Measurements from ENCODE around the gene SDF4. TPM values are rescaled to one million over a fixed set of nuclear protein-coding genes. Genes with fewer than 3 reads are reported as not detected.

SDF4 gene
- total RNA-seq, 2 donors from 2014 or later, result 85.9 to 95.6 TPM

GRCh38 chr1:1256956-1257871 is 25.4 kb upstream of the SDF4 start:
- no peaks in the 10 kb centered on the region for H3K9me3 Mint-ChIP-seq
- no peak for TF ChIP-seq CTCF (conservative IDR thresholded peaks at IDR 0.05)
- Histone ChIP-seq H3K4me1 (ENCODE audit: control insufficient read depth, insufficient read depth, low read length) (no peaks in the 10 kb centered on the region), H3K4me3 (ENCODE audit: low read length) (no peak overlapping the region), H3K27ac (ENCODE audit: low read depth, low read length) (no peak overlapping the region), H3K9ac (ENCODE audit: extremely low read depth, low read length, poor library complexity, severe bottlenecking) (no peak overlapping the region), H3K27me3 (ENCODE audit: control insufficient read depth, insufficient read depth, low read length, poor library complexity, severe bottlenecking) (no peaks in the 10 kb centered on the region), H3K9me3 (ENCODE audit: control insufficient read depth, low read length) (no peaks in the 10 kb centered on the region), H3K36me3 (ENCODE audit: control insufficient read depth, insufficient read depth, low read length) (peaks cover 66% of the 10 kb centered on the region)
- no peaks in the 10 kb centered on the region for H3K27me3 Mint-ChIP-seq (ENCODE audit: insufficient read depth)
- H3K36me3 Mint-ChIP-seq (ENCODE audit: low read depth), result peaks cover 65% of the 10 kb centered on the region
- peaks cover 8% of the 10 kb centered on the region for H3K4me1 Mint-ChIP-seq
- H3K27ac Mint-ChIP-seq, result peak overlapping the region; percentile 90
- H3K4me3 Mint-ChIP-seq, result peak overlapping the region; percentile 20
- 92 to 98% methylated on average over 12 to 27 of the region's 31 CpGs for WGBS, 2 experiments (ENCODE audit: insufficient coverage in 1 of 2, insufficient read length in 1 of 2)
- no peak for DNase-seq

GRCh38 chr1:1255611-1256010 is 23.8 kb upstream of the SDF4 start:
- H3K9ac ChIP-seq (ENCODE audit: extremely low read depth, low read length, poor library complexity, severe bottlenecking), result no peak overlapping the region
- Mint-ChIP-seq H3K27me3 (ENCODE audit: insufficient read depth) (no peaks in the 10 kb centered on the region), H3K36me3 (ENCODE audit: low read depth) (peaks cover 61% of the 10 kb centered on the region), H3K4me1 (peaks cover 8% of the 10 kb centered on the region), H3K27ac (peak overlapping the region; percentile 61), H3K9me3 (no peaks in the 10 kb centered on the region), H3K4me3 (no peak overlapping the region)
- peaks cover 56% of the 10 kb centered on the region for H3K36me3 ChIP-seq (ENCODE audit: control insufficient read depth, insufficient read depth, low read length)
- H3K27me3 ChIP-seq (ENCODE audit: control insufficient read depth, insufficient read depth, low read length, poor library complexity, severe bottlenecking), result no peaks in the 10 kb centered on the region
- no peaks in the 10 kb centered on the region for H3K4me1 ChIP-seq (ENCODE audit: control insufficient read depth, insufficient read depth, low read length)
- no peak for DNase-seq
- 91 to 96% methylated on average over 4 to 10 of the region's 10 CpGs for WGBS, 2 experiments (ENCODE audit: insufficient coverage in 1 of 2, insufficient read length in 1 of 2)
- no peak for TF ChIP-seq CTCF (conservative IDR thresholded peaks at IDR 0.05)
- H3K9me3 ChIP-seq (ENCODE audit: control insufficient read depth, low read length), result no peaks in the 10 kb centered on the region
- no peak overlapping the region for H3K27ac ChIP-seq (ENCODE audit: low read depth, low read length)
- H3K4me3 ChIP-seq (ENCODE audit: low read length), result no peak overlapping the region

GRCh38 chr1:1255078-1255477 is 23.3 kb upstream of the SDF4 start:
- no peak for DNase-seq
- H3K9me3 ChIP-seq (ENCODE audit: control insufficient read depth, low read length), result no peaks in the 10 kb centered on the region
- 94 to 96% methylated on average over 19 to 26 of the region's 26 CpGs for WGBS, 2 experiments (ENCODE audit: insufficient coverage in 1 of 2, insufficient read length in 1 of 2)
- H3K9ac ChIP-seq (ENCODE audit: extremely low read depth, low read length, poor library complexity, severe bottlenecking), result no peak overlapping the region
- H3K4me1 ChIP-seq (ENCODE audit: control insufficient read depth, insufficient read depth, low read length), result no peaks in the 10 kb centered on the region
- TF ChIP-seq CTCF (conservative IDR thresholded peaks at IDR 0.05), result no peak
- no peak overlapping the region for H3K27ac ChIP-seq (ENCODE audit: low read depth, low read length)
- peaks cover 61% of the 10 kb centered on the region for H3K36me3 Mint-ChIP-seq (ENCODE audit: low read depth)
- H3K27me3 ChIP-seq (ENCODE audit: control insufficient read depth, insufficient read depth, low read length, poor library complexity, severe bottlenecking), result no peaks in the 10 kb centered on the region
- no peak overlapping the region for H3K27ac Mint-ChIP-seq
- H3K4me3 ChIP-seq (ENCODE audit: low read length), result no peak overlapping the region
- H3K9me3 Mint-ChIP-seq, result no peaks in the 10 kb centered on the region
- no peaks in the 10 kb centered on the region for H3K27me3 Mint-ChIP-seq (ENCODE audit: insufficient read depth)
- peaks cover 51% of the 10 kb centered on the region for H3K36me3 ChIP-seq (ENCODE audit: control insufficient read depth, insufficient read depth, low read length)
- no peak overlapping the region for H3K4me3 Mint-ChIP-seq
- H3K4me1 Mint-ChIP-seq, result peaks cover 8% of the 10 kb centered on the region

Measured in endodermal cell (in vitro differentiated cells).